A549 treated with AZD9567 at 1 μM for 4 hours (cell line): ENCODE data around the gene TRIM42. TPM values are rescaled to one million over a fixed set of nuclear protein-coding genes. Genes with fewer than 3 reads are reported as not detected.

ENCODE experiments used
- total RNA-seq: library from RNA; stranded (reverse); fragments of 200-300 nt; extraction: Qiagen RNA extraction; gene quantifications from 5 replicates; pipeline ENCODE4 v1.2.3, GENCODE V29; 2022; ENCODE audit not compliant: insufficient read depth

Gene TRIM42
- not detected in 5 replicates for total RNA-seq

DNA sequence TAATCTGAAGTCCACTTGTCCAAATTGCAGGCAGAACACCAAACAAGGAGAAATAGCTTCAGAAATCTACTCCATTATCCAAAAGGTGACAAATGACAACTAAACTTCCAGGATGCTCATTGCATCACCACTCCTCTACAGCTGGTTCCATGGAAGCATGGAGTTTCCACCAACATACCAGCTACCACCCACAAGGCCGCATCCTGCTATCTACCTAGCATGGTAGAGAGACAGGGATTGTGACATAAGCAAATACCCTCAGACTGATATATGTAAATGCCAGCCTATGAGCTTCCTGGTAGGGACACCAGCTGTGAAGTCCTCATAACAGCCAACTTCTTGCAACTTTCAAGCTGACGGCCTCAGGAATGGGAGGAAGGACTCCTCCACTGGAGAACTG is at the start of gene TRIM42:
Gene TRIM42 (plus strand): TSS at position 301 of the 400 bp plus-strand sequence. CDS start 166 bp downstream, outside the sequence.

